ENCODE measurements around the gene C1QTNF5.
A peak's percentile ranks its signal among the peaks of the same experiment; 100 is the strongest.

The C1QTNF5 gene

GRCh38 chr11:119361056-119361787 lies 20.5 kb upstream of the C1QTNF5 start:
- no peak overlapping the region for H3K14ac ChIP-seq (ENCODE audit: low read length)
- no peak overlapping the region for H2BK120ac ChIP-seq (ENCODE audit: low read depth, low read length)
- H3K9ac ChIP-seq (ENCODE audit: low read depth, low read length, poor library complexity), result no peak overlapping the region
- peaks cover 0 to 2% of the 10 kb centered on the region in 2 donors for H3K36me3 ChIP-seq (replicated peaks in 1 of 2; ENCODE audit: control insufficient read depth in 2 of 2, insufficient read depth in 2 of 2, low read length in 2 of 2)
- no peak overlapping the region for H3K4me3 ChIP-seq (ENCODE audit: low read length in 2 of 2)
- no peak overlapping the region for H3K4ac ChIP-seq (ENCODE audit: low read length)
- H3K4me1 ChIP-seq (ENCODE audit: control insufficient read depth in 2 of 2, insufficient read depth in 1 of 2, low read depth in 1 of 2, low read length in 2 of 2), result peaks cover 15 to 22% of the 10 kb centered on the region in 2 donors
- H4K91ac ChIP-seq (ENCODE audit: low read depth, low read length, poor library complexity), result no peak overlapping the region
- H2AFZ ChIP-seq (ENCODE audit: low read length), result no peak overlapping the region
- peak overlapping the region; percentile 26 for H3K4me2 ChIP-seq (ENCODE audit: insufficient read depth, low read length, poor library complexity, severe bottlenecking)
- H2BK12ac ChIP-seq (ENCODE audit: low read length), result no peak overlapping the region
- DNase-seq (ENCODE audit: low spot score), result peak; percentile 62
- peaks cover 2 to 47% (median 24%) of the 10 kb centered on the region in 3 experiments for H3K27me3 ChIP-seq (ENCODE audit: control insufficient read depth in 3 of 3, insufficient read depth in 3 of 3, low read depth in 1 of 3, low read length in 3 of 3)
- H4K8ac ChIP-seq (ENCODE audit: low read depth, low read length), result no peak overlapping the region
- H3K79me1 ChIP-seq (ENCODE audit: low read depth, low read length), result no peaks in the 10 kb centered on the region
- H2BK15ac ChIP-seq (ENCODE audit: low read length), result no peak overlapping the region
- H3K27ac ChIP-seq (replicated peaks; ENCODE audit: low read length), result peak overlapping the region; percentile 64
- no peak overlapping the region for H2AK5ac ChIP-seq (ENCODE audit: low read depth, low read length)
- H3K23ac ChIP-seq (ENCODE audit: low read depth, low read length, poor library complexity), result no peak overlapping the region
- H2BK5ac ChIP-seq (ENCODE audit: low read length), result no peak overlapping the region
- no CpG with 5 or more reads among the region's 8 CpGs for WGBS, 2 donors (ENCODE audit: extremely low coverage in 2 of 2, insufficient read length in 2 of 2, insufficient replicate concordance in 1 of 2)
- peaks cover 3 to 4% of the 10 kb centered on the region in 2 donors for H3K9me3 ChIP-seq (replicated peaks in 1 of 2; ENCODE audit: control insufficient read depth in 2 of 2, insufficient read depth in 1 of 2, low read depth in 1 of 2, low read length in 2 of 2)
- H3K18ac ChIP-seq (ENCODE audit: low read length), result peak overlapping the region; percentile 32

- Histone ChIP-seq H2BK5ac (ENCODE audit: low read length) (no peak overlapping the region), H3K18ac (ENCODE audit: low read length) (no peak overlapping the region), H3K36me3 (replicated peaks in 1 of 2; ENCODE audit: control insufficient read depth in 2 of 2, insufficient read depth in 2 of 2, low read length in 2 of 2) (peaks cover 0 to 2% of the 10 kb centered on the region in 2 donors), H3K4me2 (ENCODE audit: insufficient read depth, low read length, poor library complexity, severe bottlenecking) (no peak overlapping the region), H3K4me3 (ENCODE audit: low read length in 2 of 2) (no peak overlapping the region), H3K4ac (ENCODE audit: low read length) (no peak overlapping the region), H3K23ac (ENCODE audit: low read depth, low read length, poor library complexity) (no peak overlapping the region), H3K4me1 (ENCODE audit: control insufficient read depth in 2 of 2, insufficient read depth in 1 of 2, low read depth in 1 of 2, low read length in 2 of 2) (peaks cover 23 to 28% of the 10 kb centered on the region in 2 donors), H3K79me1 (ENCODE audit: low read depth, low read length) (no peaks in the 10 kb centered on the region), H2AFZ (ENCODE audit: low read length) (no peak overlapping the region), H4K8ac (ENCODE audit: low read depth, low read length) (no peak overlapping the region), H2BK12ac (ENCODE audit: low read length) (no peak overlapping the region), H3K9me3 (replicated peaks in 1 of 2; ENCODE audit: control insufficient read depth in 2 of 2, insufficient read depth in 1 of 2, low read depth in 1 of 2, low read length in 2 of 2) (peaks cover 3% of the 10 kb centered on the region in 2 donors), H2BK120ac (ENCODE audit: low read depth, low read length) (no peak overlapping the region), H3K14ac (ENCODE audit: low read length) (no peak overlapping the region), H3K9ac (ENCODE audit: low read depth, low read length, poor library complexity) (no peak overlapping the region), H2AK5ac (ENCODE audit: low read depth, low read length) (no peak overlapping the region), H4K91ac (ENCODE audit: low read depth, low read length, poor library complexity) (no peak overlapping the region), H2BK15ac (ENCODE audit: low read length) (peak overlapping the region; percentile 29), H3K27ac (replicated peaks; ENCODE audit: low read length) (no peak overlapping the region), H3K27me3 (ENCODE audit: control insufficient read depth in 3 of 3, insufficient read depth in 3 of 3, low read depth in 1 of 3, low read length in 3 of 3) (peaks cover 2 to 47% (median 17%) of the 10 kb centered on the region in 3 experiments)
- no peak for DNase-seq (ENCODE audit: low spot score)
- no CpG with 5 or more reads among the region's 10 CpGs for WGBS, 2 donors (ENCODE audit: extremely low coverage in 2 of 2, insufficient read length in 2 of 2, insufficient replicate concordance in 1 of 2)
Observed at GRCh38 chr11:119359365-119360214, 18.9 kb upstream of the C1QTNF5 start.

- H3K4me2 ChIP-seq (ENCODE audit: insufficient read depth, low read length, poor library complexity, severe bottlenecking), result peak overlapping the region; percentile 97
- H2AFZ ChIP-seq (ENCODE audit: low read length), result peak overlapping the region; percentile 95
- no peak overlapping the region for H3K23ac ChIP-seq (ENCODE audit: low read depth, low read length, poor library complexity)
- peak overlapping the region; percentile 91 for H2BK15ac ChIP-seq (ENCODE audit: low read length)
- H3K9me3 ChIP-seq (replicated peaks in 1 of 2; ENCODE audit: control insufficient read depth in 2 of 2, insufficient read depth in 1 of 2, low read depth in 1 of 2, low read length in 2 of 2), result no peaks in the 10 kb centered on the region
- H4K91ac ChIP-seq (ENCODE audit: low read depth, low read length, poor library complexity), result no peak overlapping the region
- H2BK120ac ChIP-seq (ENCODE audit: low read depth, low read length), result no peak overlapping the region
- no peak overlapping the region for H3K4me3 ChIP-seq (ENCODE audit: low read length in 2 of 2)
- H3K9ac ChIP-seq (ENCODE audit: low read depth, low read length, poor library complexity), result no peak overlapping the region
- H3K18ac ChIP-seq (ENCODE audit: low read length), result peak overlapping the region; percentile 84
- WGBS, 2 donors (ENCODE audit: extremely low coverage in 2 of 2, insufficient read length in 2 of 2, insufficient replicate concordance in 1 of 2), result no CpG with 5 or more reads among the region's 13 CpGs
- no peak overlapping the region for H2BK12ac ChIP-seq (ENCODE audit: low read length)
- no peak overlapping the region for H3K27ac ChIP-seq (replicated peaks; ENCODE audit: low read length)
- H3K4ac ChIP-seq (ENCODE audit: low read length), result no peak overlapping the region
- no peak overlapping the region for H2BK5ac ChIP-seq (ENCODE audit: low read length)
- no peak overlapping the region for H4K8ac ChIP-seq (ENCODE audit: low read depth, low read length)
- H3K4me1 ChIP-seq (ENCODE audit: control insufficient read depth in 2 of 2, insufficient read depth in 1 of 2, low read depth in 1 of 2, low read length in 2 of 2), result peaks cover 22 to 36% of the 10 kb centered on the region in 2 donors
- peaks cover 0 to 2% of the 10 kb centered on the region in 2 donors for H3K36me3 ChIP-seq (replicated peaks in 1 of 2; ENCODE audit: control insufficient read depth in 2 of 2, insufficient read depth in 2 of 2, low read length in 2 of 2)
- H2AK5ac ChIP-seq (ENCODE audit: low read depth, low read length), result peak overlapping the region; percentile 19
- DNase-seq (ENCODE audit: low spot score), result no peak
- no peaks in the 10 kb centered on the region for H3K79me1 ChIP-seq (ENCODE audit: low read depth, low read length)
- no peak overlapping the region for H3K14ac ChIP-seq (ENCODE audit: low read length)
- H3K27me3 ChIP-seq (ENCODE audit: control insufficient read depth in 3 of 3, insufficient read depth in 3 of 3, low read depth in 1 of 3, low read length in 3 of 3), result peaks cover 0 to 24% (median 0%) of the 10 kb centered on the region in 3 experiments
Observed at GRCh38 chr11:119357074-119357473, 16.4 kb upstream of the C1QTNF5 start.
